ENCODE measurements around the gene ALG12. TPM values are rescaled to one million over a fixed set of nuclear protein-coding genes. Genes with fewer than 3 reads are reported as not detected.

Gene ALG12
- total and polyA plus RNA-seq, 2 of the 13 experiments (the other 11 are each of a cell fraction or from before 2014, with no cell fraction given) = 7.8 to 15.8 TPM

GRCh38 chr22:49906071-49906798, 12.0 kb downstream of the ALG12 start:
- Histone ChIP-seq H3K4me3 (replicated peaks in 1 of 3; ENCODE audit: insufficient read depth in 1 of 3, low read depth in 2 of 3, low read length in 3 of 3) (no peak overlapping the region), H3K36me3 (replicated peaks in 1 of 2; ENCODE audit: control insufficient read depth in 1 of 2, insufficient read depth in 2 of 2, low read length in 2 of 2) (peaks cover 7 to 36% of the 10 kb centered on the region in 2 experiments; a peak in 4 of 5 replicates), H3K79me2 (ENCODE audit: insufficient read depth, low read length) (no peaks in the 10 kb centered on the region), H3K9me3 (ENCODE audit: low read length) (no peaks in the 10 kb centered on the region), H2AFZ (ENCODE audit: low read length) (no peak overlapping the region), H4K20me1 (ENCODE audit: insufficient read depth, low read length) (peaks cover 3% of the 10 kb centered on the region; the same call in 1 of the 2 replicates), H3K4me1 (ENCODE audit: insufficient read depth, low read length) (peaks cover 12% of the 10 kb centered on the region), H3K27ac (ENCODE audit: extremely low read length, insufficient read depth, low read length) (no peak overlapping the region), H3K4me2 (ENCODE audit: low read depth, low read length) (no peak overlapping the region), H3K27me3 (ENCODE audit: control insufficient read depth in 1 of 2, insufficient read depth in 2 of 2, low read length in 2 of 2) (no peaks in the 10 kb centered on the region), H3K9ac (ENCODE audit: insufficient read depth, low read depth, low read length) (no peak overlapping the region)
- no peak for ATAC-seq
- WGBS (ENCODE audit: low lambda C conversion rate) = 95% methylated on average over 12 of the region's 28 CpGs
- no peak for FAIRE-seq
- no TSS peak for BruUV-seq (replicated peaks)
- POLR2A ChIA-PET = no interaction called here
- no peak for DNase-seq (ENCODE audit: low spot score)
- TF ChIP-seq AGO2 (optimal IDR thresholded peaks at IDR 0.05; ENCODE audit: low read depth, low read length) = peak; percentile 49
- TF ChIP-seq ZNF619 (CRISPR knock-in tag; IDR thresholded peaks at IDR 0.05) = no peak
- intact Hi-C loops (cut with micrococcal nuclease; ENCODE audit: unreplicated experiment) (no loop called here), in situ Hi-C loops (cut with HindIII; ENCODE audit: extremely low pct_ligation_motif_present, low pct_unique_long_range_greater_than_20kb) (no loop called here)
- CTCF ChIA-PET (ENCODE audit: low intra/inter-chr PET ratio, low total read pairs) = no interaction called here

- intact Hi-C loops (cut with micrococcal nuclease; ENCODE audit: unreplicated experiment) (no loop called here), in situ Hi-C loops (cut with HindIII; ENCODE audit: extremely low pct_ligation_motif_present, low pct_unique_long_range_greater_than_20kb) (no loop called here)
- CTCF ChIA-PET (ENCODE audit: low intra/inter-chr PET ratio, low total read pairs) = no interaction called here
- Histone ChIP-seq H3K36me3 (replicated peaks in 1 of 2; ENCODE audit: control insufficient read depth in 1 of 2, insufficient read depth in 2 of 2, low read length in 2 of 2) (peaks cover 7 to 29% of the 10 kb centered on the region in 2 experiments; a peak in 4 of 5 replicates), H2AFZ (ENCODE audit: low read length) (no peak overlapping the region), H3K9me3 (ENCODE audit: low read length) (no peaks in the 10 kb centered on the region), H4K20me1 (ENCODE audit: insufficient read depth, low read length) (peaks cover 3% of the 10 kb centered on the region; the same call in 1 of the 2 replicates), H3K4me3 (replicated peaks in 1 of 3; ENCODE audit: insufficient read depth in 1 of 3, low read depth in 2 of 3, low read length in 3 of 3) (no peak overlapping the region), H3K27me3 (ENCODE audit: control insufficient read depth in 1 of 2, insufficient read depth in 2 of 2, low read length in 2 of 2) (no peaks in the 10 kb centered on the region), H3K27ac (ENCODE audit: extremely low read length, insufficient read depth, low read length) (no peak overlapping the region), H3K4me2 (ENCODE audit: low read depth, low read length) (no peak overlapping the region), H3K79me2 (ENCODE audit: insufficient read depth, low read length) (no peaks in the 10 kb centered on the region), H3K4me1 (ENCODE audit: insufficient read depth, low read length) (peaks cover 6% of the 10 kb centered on the region), H3K9ac (ENCODE audit: insufficient read depth, low read depth, low read length) (no peak overlapping the region)
- TF ChIP-seq ATF4 (CRISPR knock-in tag; IDR thresholded peaks at IDR 0.05) = no peak
- TF ChIP-seq ADNP (CRISPR knock-in tag; IDR thresholded peaks at IDR 0.05) = no peak
- no peak for TF ChIP-seq THYN1 (CRISPR knock-in tag; IDR thresholded peaks at IDR 0.05; ENCODE audit: borderline replicate concordance, low read depth)
- TF ChIP-seq ZEB1 (IDR thresholded peaks at IDR 0.05; ENCODE audit: insufficient replicate concordance, low read depth) = no peak
- no peak for TF ChIP-seq GFI1 (CRISPR knock-in tag; IDR thresholded peaks at IDR 0.05; ENCODE audit: borderline replicate concordance)
- TF ChIP-seq ZBTB21 (CRISPR knock-in tag; IDR thresholded peaks at IDR 0.05) = no peak
- TF ChIP-seq ZSCAN22 (CRISPR knock-in tag; IDR thresholded peaks at IDR 0.05) = no peak
- TF ChIP-seq ELF3 (CRISPR knock-in tag; IDR thresholded peaks at IDR 0.05) = no peak
- TF ChIP-seq HMG20A (CRISPR knock-in tag; IDR thresholded peaks at IDR 0.05; ENCODE audit: borderline replicate concordance) = no peak
- no peak for TF ChIP-seq SIX1 (CRISPR knock-in tag; IDR thresholded peaks at IDR 0.05; ENCODE audit: borderline replicate concordance)
- TF ChIP-seq CAMTA2 (CRISPR knock-in tag; IDR thresholded peaks at IDR 0.05; ENCODE audit: borderline replicate concordance) = no peak
- no peak for TF ChIP-seq TSC22D2 (CRISPR knock-in tag; IDR thresholded peaks at IDR 0.05; ENCODE audit: borderline replicate concordance)
- POLR2A ChIA-PET = no interaction called here
- BruUV-seq (replicated peaks) = no TSS peak
- no peak for FAIRE-seq
- DNase-seq (ENCODE audit: low spot score) = no peak
- 96% methylated on average over 17 of the region's 18 CpGs for WGBS (ENCODE audit: low lambda C conversion rate)
- ATAC-seq = no peak
Observed at GRCh38 chr22:49905465-49905864, 12.8 kb downstream of the ALG12 start.
